H1 (cell line): ENCODE measurements around the gene SLC27A1. TPM values are rescaled to one million over a fixed set of nuclear protein-coding genes. Genes with fewer than 3 reads are reported as not detected.

Experiments
- CTCF ChIA-PET: fragments of 300-600 bp; sonication (Branson Sonifier 250); formaldehyde crosslinking; loops from one replicate; lab custom pipeline; 2021; ENCODE audit not compliant: partially characterized antibody; lab: Charles Lee
- POLR2A ChIA-PET: fragments of 300-600 bp; sonication (Branson Sonifier 250); formaldehyde crosslinking; loops from one replicate; lab custom pipeline; 2021; ENCODE audit warnings: inconsistent platforms; ENCODE audit not compliant: partially characterized antibody; lab: Charles Lee
- DNase-seq, 2 experiments: peaks; one replicate each; pipeline versions ENCODE4 v3.0.0 to v3.0.0-alpha.2; 2010 to 2022; ENCODE audit warnings: low spot score in 2 of 2, low read depth in 1 of 2, mixed read lengths in 1 of 2
- FAIRE-seq: peaks from 2 replicates; lab custom pipeline; 2011; peaks lifted over from hg19 to GRCh38; lab: Jason Lieb, UNC
- H2AFZ ChIP-seq: 2 replicates; pipeline ENCODE4 v1.8.1; 2012; ENCODE audit warnings: low read length, inconsistent platforms
- H2AK5ac ChIP-seq: 2 replicates; pipeline ENCODE4 v1.6.1; 2013; ENCODE audit warnings: low read depth, low read length
- H2BK120ac ChIP-seq: replicated peaks from 2 replicates; pipeline ENCODE3; 2013; ENCODE audit warnings: low read depth, low read length, inconsistent platforms
- H2BK12ac ChIP-seq: 2 replicates; pipeline ENCODE4 v1.6.1; 2013; ENCODE audit warnings: low read depth, low read length
- H2BK15ac ChIP-seq: 2 replicates; pipeline ENCODE4 v1.6.1; 2013; ENCODE audit warnings: low read length
- H2BK20ac ChIP-seq: 2 replicates; pipeline ENCODE4 v1.6.1; 2013; ENCODE audit warnings: low read length
- H2BK5ac ChIP-seq: 2 replicates; pipeline ENCODE4 v1.6.1; 2013; ENCODE audit warnings: low read depth, low read length
- H3K14ac ChIP-seq: 2 replicates; pipeline ENCODE4 v1.6.1; 2013; ENCODE audit warnings: inconsistent platforms; ENCODE audit not compliant: insufficient read length
- H3K18ac ChIP-seq: 2 replicates; pipeline ENCODE4 v1.6.1; 2013; ENCODE audit warnings: low read length; ENCODE audit errors: extremely low read depth
- H3K23ac ChIP-seq: 2 replicates; pipeline ENCODE4 v1.6.1; 2013; ENCODE audit warnings: inconsistent platforms; ENCODE audit not compliant: insufficient read length
- H3K23me2 ChIP-seq: 2 replicates; pipeline ENCODE4 v1.6.1; 2013; ENCODE audit warnings: low read depth, low read length
- H3K27ac ChIP-seq: 2 replicates; pipeline ENCODE4 v1.6.1; 2011; ENCODE audit warnings: low read depth, low read length, inconsistent platforms
- H3K27me3 ChIP-seq, 4 experiments: replicated peaks in 1 of 4; 1 replicate in 1 of 4; 2 replicates in 3 of 4; pipeline versions ENCODE4 v1.6.1 to v1.8.1; 2011 to 2013; ENCODE audit warnings: low read length in 3 of 4, mild to moderate bottlenecking in 3 of 4, inconsistent platforms in 2 of 4, mixed read lengths in 2 of 4, moderate library complexity in 1 of 4; ENCODE audit not compliant: control insufficient read depth in 3 of 4, insufficient read depth in 3 of 4; ENCODE audit errors: extremely low read depth in 1 of 4
- H3K36me3 ChIP-seq, 4 experiments: 2 replicates each; pipeline versions ENCODE4 v1.6.1 to v1.8.1; 2011 to 2013; ENCODE audit warnings: mild to moderate bottlenecking in 4 of 4, low read length in 3 of 4, moderate library complexity in 2 of 4, control low read depth in 1 of 4, inconsistent platforms in 1 of 4; ENCODE audit not compliant: insufficient read depth in 4 of 4, control insufficient read depth in 2 of 4
- H3K4ac ChIP-seq: replicated peaks from 2 replicates; pipeline ENCODE3; 2013; ENCODE audit warnings: low read length, low read depth, mixed read lengths, inconsistent platforms; ENCODE audit not compliant: insufficient read length
- H3K4me1 ChIP-seq, 4 experiments: replicated peaks in 1 of 4; 1 replicate in 1 of 4; 2 replicates in 3 of 4; pipeline versions ENCODE4 v1.6.1 to v1.8.1; 2011 to 2013; ENCODE audit warnings: low read length in 3 of 4, inconsistent platforms in 2 of 4, mixed read lengths in 1 of 4; ENCODE audit not compliant: insufficient read depth in 4 of 4, control insufficient read depth in 3 of 4
- H3K4me2 ChIP-seq, 2 experiments: 2 replicates each; pipeline versions ENCODE4 v1.6.1 to v1.8.1; 2011 to 2013; ENCODE audit warnings: low read depth in 2 of 2, low read length in 2 of 2, control low read depth in 1 of 2, inconsistent platforms in 1 of 2, mild to moderate bottlenecking in 1 of 2; ENCODE audit not compliant: insufficient read depth in 1 of 2
- H3K4me3 ChIP-seq, 4 experiments: fragments of 200-600, 300-600 bp in 1 of 4; sonication (generic), shearing (Covaris generic), sonication (Bioruptor Twin) in 1 of 4; 2 replicates each; pipeline versions ENCODE4 v1.5.1 to v1.8.1; 2011 to 2016; ENCODE audit warnings: low read length in 4 of 4, low read depth in 3 of 4, control low read depth in 2 of 4, inconsistent platforms in 2 of 4, mild to moderate bottlenecking in 2 of 4, mixed read lengths in 1 of 4, moderate library complexity in 1 of 4; ENCODE audit not compliant: insufficient read depth in 2 of 4; ENCODE audit errors: extremely low read depth in 1 of 4
- H3K56ac ChIP-seq: replicated peaks from 2 replicates; pipeline ENCODE3; 2013; ENCODE audit warnings: low read depth, mild to moderate bottlenecking, mixed read lengths, low read length, inconsistent platforms; ENCODE audit not compliant: insufficient read length
- H3K79me1 ChIP-seq: 2 replicates; pipeline ENCODE4 v1.6.1; 2013; ENCODE audit warnings: low read depth, low read length, control low read depth
- H3K79me2 ChIP-seq, 2 experiments: 2 replicates each; pipeline versions ENCODE4 v1.6.1 to v1.8.1; 2012 to 2013; ENCODE audit warnings: low read length in 2 of 2, mild to moderate bottlenecking in 2 of 2, inconsistent platforms in 1 of 2; ENCODE audit not compliant: insufficient read depth in 2 of 2, control insufficient read depth in 1 of 2
- H3K9ac ChIP-seq, 4 experiments: replicated peaks in 1 of 4; 1 replicate in 1 of 4; 2 replicates in 3 of 4; pipeline versions ENCODE4 v1.6.1 to v1.8.1; 2011 to 2013; ENCODE audit warnings: low read depth in 3 of 4, low read length in 3 of 4, control low read depth in 2 of 4, mild to moderate bottlenecking in 2 of 4, moderate library complexity in 2 of 4, inconsistent platforms in 1 of 4; ENCODE audit errors: extremely low read depth in 1 of 4
- H3K9me3 ChIP-seq, 2 experiments: 2 replicates each; pipeline versions ENCODE4 v1.6.1 to v1.8.1; 2012 to 2013; ENCODE audit warnings: mild to moderate bottlenecking in 2 of 2, moderate library complexity in 2 of 2, control low read depth in 1 of 2, inconsistent platforms in 1 of 2, low read depth in 1 of 2, low read length in 1 of 2, mixed read lengths in 1 of 2; ENCODE audit not compliant: insufficient read depth in 2 of 2
- H4K20me1 ChIP-seq, 2 experiments: replicated peaks in 1 of 2; 2 replicates each; pipeline versions ENCODE3 to v1.8.1; 2011 to 2013; ENCODE audit warnings: inconsistent platforms in 2 of 2, low read length in 2 of 2, mild to moderate bottlenecking in 1 of 2; ENCODE audit not compliant: insufficient read depth in 2 of 2, control insufficient read depth in 1 of 2
- H4K5ac ChIP-seq: 2 replicates; pipeline ENCODE4 v1.6.1; 2013; ENCODE audit warnings: low read length, low read depth, mixed read lengths, inconsistent platforms; ENCODE audit not compliant: insufficient read length
- H4K8ac ChIP-seq: 2 replicates; pipeline ENCODE4 v1.8.0; 2013; ENCODE audit warnings: mild to moderate bottlenecking, moderate library complexity, low read length, inconsistent platforms; ENCODE audit not compliant: insufficient read depth; ENCODE audit errors: extremely low read depth
- H4K91ac ChIP-seq: replicated peaks from 2 replicates; pipeline ENCODE3; 2013; ENCODE audit warnings: low read length, mixed read lengths, inconsistent platforms; ENCODE audit not compliant: insufficient read length
- HDAC2 ChIP-seq, 2 experiments: fragments of 300-600 bp in 1 of 2; sonication (generic) in 1 of 2; IDR thresholded peaks; 2 replicates each; pipeline ENCODE4 v1.6.1; 2011 to 2012; ENCODE audit warnings: low read depth in 2 of 2, low read length in 2 of 2, mild to moderate bottlenecking in 2 of 2, moderate library complexity in 2 of 2, borderline replicate concordance in 1 of 2, inconsistent platforms in 1 of 2
- KDM4A ChIP-seq: IDR thresholded peaks from one replicate; pipeline ENCODE4 v1.7.1; 2012; ENCODE audit warnings: low read depth, mild to moderate bottlenecking, moderate library complexity, low read length, inconsistent platforms; ENCODE audit not compliant: severe bottlenecking
- NRF1 ChIP-seq: IDR thresholded peaks from 2 replicates; pipeline ENCODE4 v1.6.1; 2011; ENCODE audit warnings: mild to moderate bottlenecking, low read depth, low read length, improper control_type of control experiment
- RBBP5 ChIP-seq: IDR thresholded peaks from 2 replicates; pipeline ENCODE4 v1.7.1; 2012; ENCODE audit warnings: low read depth, mild to moderate bottlenecking, inconsistent platforms, low read length, moderate library complexity, borderline replicate concordance
- RNF2 ChIP-seq: fragments of 200-900, 300-1000 bp; sonication (generic); IDR thresholded peaks from 2 replicates; pipeline ENCODE4 v1.7.1; 2016; ENCODE audit warnings: borderline replicate concordance, low read depth, mild to moderate bottlenecking, antibody characterized with exemption, low read length; ENCODE audit not compliant: poor library complexity, severe bottlenecking; ENCODE audit errors: missing control alignments
- WGBS, 2 experiments: shearing (Covaris generic) in 1 of 2; methylation state at CpG; one replicate each; pipeline versions ENCODE4 v1.1.6 to v1.1.7; 2013 to 2015; ENCODE audit warnings: low lambda C conversion rate in 2 of 2, mixed read lengths in 2 of 2, inconsistent platforms in 1 of 2, low coverage in 1 of 2, missing lambda C conversion rate in 1 of 2; ENCODE audit not compliant: insufficient replicate concordance in 2 of 2, insufficient coverage in 1 of 2, insufficient read length in 1 of 2; ENCODE audit errors: extremely low coverage in 1 of 2, missing lambda C conversion rate in 1 of 2; 5-methylcytosine and 5-hydroxymethylcytosine counted together
- polyA plus RNA-seq, 7 experiments: library from polyadenylated mRNA; depleted of rRNA in 3 of 7; stranded (reverse) in 5 of 7; unstranded in 2 of 7; fragments of >200 nt in 5 of 7; fragments of 200-250 nt in 2 of 7; gene quantifications; 1 replicate in 5 of 7; 2 replicates in 1 of 7; 4 replicates in 1 of 7; pipeline versions ENCODE4 v1.2.1 to v1.2.3, GENCODE V29; 2011 to 2013; ENCODE audit warnings: missing spikeins in 2 of 7, mixed read lengths in 2 of 7
- total RNA-seq: library from RNA; stranded (reverse); fragmentation: NEBNext Ultra II Directional; extraction: Animal tissue kit (Norgen Biotek cat#: 25700); gene quantifications from 2 replicates; pipeline ENCODE4 v1.2.1, GENCODE V29; 2021
- TF ChIP-seq, protein P1 (sequence below), 3 experiments: IDR thresholded peaks; 1 replicate in 2 of 3; 2 replicates in 1 of 3; pipeline versions ENCODE4 v1.5.1 to v1.6.1; 2011; ENCODE audit warnings: low read length in 3 of 3, mild to moderate bottlenecking in 3 of 3, inconsistent platforms in 2 of 3, low read depth in 1 of 3, moderate library complexity in 1 of 3; ENCODE audit not compliant: insufficient read depth in 1 of 3; ENCODE audit errors: control extremely low read depth in 1 of 3

Gene SLC27A1
- total and polyA plus RNA-seq, 2 of the 8 experiments (the other 6 are each of a cell fraction or from before 2014, with no cell fraction given) = 7.5 to 9.1 TPM

DNA sequence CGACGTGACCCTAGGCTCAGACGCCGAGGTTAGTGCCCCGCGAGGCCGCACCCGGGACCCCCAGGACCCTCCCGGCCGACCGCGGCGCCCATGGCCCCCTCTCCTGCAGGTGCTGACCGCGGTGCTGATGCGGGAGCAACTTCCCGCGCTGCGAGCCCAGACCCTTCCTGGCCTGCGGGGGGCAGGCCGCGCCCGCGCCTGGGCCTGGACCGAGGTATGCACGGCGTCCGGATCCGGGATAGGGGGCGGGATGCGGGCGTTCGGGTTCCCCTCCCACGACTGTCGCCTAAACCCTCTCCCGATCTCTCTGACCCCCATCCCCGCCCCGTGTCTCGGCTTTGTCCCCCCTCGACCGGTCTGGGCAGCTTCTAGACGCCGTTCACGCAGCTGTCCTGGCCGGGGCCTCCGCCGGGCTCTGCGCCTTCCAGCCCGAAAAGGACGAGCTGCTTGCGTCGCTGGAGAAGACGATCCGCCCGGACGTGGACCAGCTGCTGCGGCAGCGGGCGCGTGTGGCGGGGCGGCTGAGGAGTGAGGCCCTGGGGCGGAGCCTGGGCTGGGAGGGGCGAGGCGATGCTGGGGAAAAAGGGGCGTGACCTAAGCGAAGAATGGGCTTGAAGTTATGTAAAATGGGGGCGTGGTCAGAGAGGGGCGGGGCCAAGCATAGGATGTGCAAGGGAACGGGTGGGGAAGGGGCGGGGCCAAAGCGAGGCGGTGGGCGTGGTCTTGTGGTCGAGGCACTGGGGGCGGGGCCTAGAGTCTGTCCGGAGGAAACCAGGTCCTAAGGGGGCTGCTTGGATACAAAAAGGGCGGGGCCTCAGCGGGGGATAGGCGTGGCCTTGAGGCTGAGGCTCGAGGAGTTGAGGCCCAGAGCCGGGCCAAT lies 69.2 kb downstream of the SLC27A1 start:
- ChIA-PET CTCF (interaction anchor here (1.0 to 5.3 kb wide), 6 partner anchors 21 to 1991 kb away, joined by 3 to 20 read pairs (median 5); no protein-coding TSS in a partner anchor), POLR2A (interaction anchor here (1.1 to 1.6 kb wide), 4 partner anchors 9 to 23 kb away, joined by 3 to 6 read pairs (median 5); no protein-coding TSS in a partner anchor)
- WGBS, 2 experiments = 0% methylated on average over 29 of the region's 82 CpGs; no CpG with 5 or more reads in 1 of the 2 experiments
- TF ChIP-seq HDAC2 (IDR thresholded peaks at IDR 0.05; ENCODE audit: borderline replicate concordance in 1 of 2, low read depth in 2 of 2, low read length in 2 of 2) (peak in 1 of 2 experiments; percentile 77; a peak in 1 of 4 replicates), RBBP5 (0 out of 2 replicates have a peak, but pooled peaks have one; percentile 18), RNF2 (no peak), KDM4A (peak; percentile 65), NRF1 (0 out of 2 replicates have a peak, but pooled peaks have one; percentile 7)
- TF ChIP-seq, protein P1, sequence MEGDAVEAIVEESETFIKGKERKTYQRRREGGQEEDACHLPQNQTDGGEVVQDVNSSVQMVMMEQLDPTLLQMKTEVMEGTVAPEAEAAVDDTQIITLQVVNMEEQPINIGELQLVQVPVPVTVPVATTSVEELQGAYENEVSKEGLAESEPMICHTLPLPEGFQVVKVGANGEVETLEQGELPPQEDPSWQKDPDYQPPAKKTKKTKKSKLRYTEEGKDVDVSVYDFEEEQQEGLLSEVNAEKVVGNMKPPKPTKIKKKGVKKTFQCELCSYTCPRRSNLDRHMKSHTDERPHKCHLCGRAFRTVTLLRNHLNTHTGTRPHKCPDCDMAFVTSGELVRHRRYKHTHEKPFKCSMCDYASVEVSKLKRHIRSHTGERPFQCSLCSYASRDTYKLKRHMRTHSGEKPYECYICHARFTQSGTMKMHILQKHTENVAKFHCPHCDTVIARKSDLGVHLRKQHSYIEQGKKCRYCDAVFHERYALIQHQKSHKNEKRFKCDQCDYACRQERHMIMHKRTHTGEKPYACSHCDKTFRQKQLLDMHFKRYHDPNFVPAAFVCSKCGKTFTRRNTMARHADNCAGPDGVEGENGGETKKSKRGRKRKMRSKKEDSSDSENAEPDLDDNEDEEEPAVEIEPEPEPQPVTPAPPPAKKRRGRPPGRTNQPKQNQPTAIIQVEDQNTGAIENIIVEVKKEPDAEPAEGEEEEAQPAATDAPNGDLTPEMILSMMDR (IDR thresholded peaks at IDR 0.05; ENCODE audit: control extremely low read depth in 1 of 3, insufficient read depth in 1 of 3, low read depth in 1 of 3, low read length in 3 of 3) = peak; percentile 9 to 20 (median 11); a peak in 3 of 4 replicates

More for the DNA sequence above, 69.2 kb downstream of the SLC27A1 start:
- Histone ChIP-seq H3K56ac (no peak overlapping the region), H3K14ac (no peak overlapping the region), H3K23ac (no peak overlapping the region), H3K27ac (no peak overlapping the region), H3K4ac (no peak overlapping the region), H2BK20ac (no peak overlapping the region), H3K9ac (peak overlapping the region in 3 of 4 experiments; percentile 54 to 66 (median 56); a peak in 5 of 7 replicates), H2AK5ac (no peak overlapping the region), H2BK5ac (no peak overlapping the region), H3K9me3 (no peaks in the 10 kb centered on the region; a peak in 1 of 4 replicates), H3K36me3 (no peaks in the 10 kb centered on the region), H2BK12ac (no peak overlapping the region), H4K8ac (peak overlapping the region; percentile 72; the same call in 1 of the 2 replicates), H3K4me2 (peak overlapping the region; percentile 42 to 84), H4K20me1 (peaks cover 0 to 3% of the 10 kb centered on the region in 2 experiments), H2AFZ (no peak overlapping the region), H3K4me3 (peak overlapping the region; percentile 39 to 76 (median 58)), H3K27me3 (peaks cover 0 to 6% (median 3%) of the 10 kb centered on the region in 4 experiments; a peak in 3 of 7 replicates), H2BK120ac (no peak overlapping the region), H3K79me2 (no peaks in the 10 kb centered on the region), H4K5ac (no peak overlapping the region), H3K23me2 (peaks cover 7% of the 10 kb centered on the region; the same call in 1 of the 2 replicates), H3K4me1 (no peaks in the 10 kb centered on the region; a peak in 2 of 7 replicates), H3K79me1 (no peaks in the 10 kb centered on the region), H2BK15ac (no peak overlapping the region), H3K18ac (no peak overlapping the region), H4K91ac (no peak overlapping the region)
- FAIRE-seq (no peak), DNase-seq (peak; percentile 99 to 100)
